BLaER1 treated with 17β-estradiol and CSF1 and Interleukin-3, amounts not matched to agents 10 nM and 100 nM (cell line): ENCODE data around the gene SARDH.
"Not testable (repeated sequence)": the region's sequence is repeated elsewhere in the genome, so short reads cannot be mapped to it uniquely, and the experiment has no call there.

Experiments used
- H3K27ac ChIP-seq, 11 experiments: shearing (Covaris generic); formaldehyde crosslinking; 2 replicates each; pipeline ENCODE4 v1.8.1; 2022
- H3K27me3 ChIP-seq, 11 experiments: shearing (Covaris generic); formaldehyde crosslinking; 2 replicates each; pipeline ENCODE4 v1.8.1; 2022
- H3K36me3 ChIP-seq, 11 experiments: shearing (Covaris generic); formaldehyde crosslinking; 2 replicates each; pipeline ENCODE4 v1.8.1; 2022
- H3K4me1 ChIP-seq, 10 experiments: shearing (Covaris generic); formaldehyde crosslinking; 2 replicates each; pipeline ENCODE4 v1.8.1; 2022
- H3K4me2 ChIP-seq, 11 experiments: shearing (Covaris generic); formaldehyde crosslinking; 2 replicates each; pipeline ENCODE4 v1.8.1; 2022
- H3K4me3 ChIP-seq, 10 experiments: shearing (Covaris generic); formaldehyde crosslinking; 2 replicates each; pipeline ENCODE4 v1.8.1; 2022
- H3K9ac ChIP-seq, 11 experiments: shearing (Covaris generic); formaldehyde crosslinking; 2 replicates each; pipeline ENCODE4 v1.8.1; 2022
- H3K9me3 ChIP-seq, 11 experiments: shearing (Covaris generic); formaldehyde crosslinking; replicated peaks in 1 of 11; 2 replicates each; pipeline ENCODE4 v1.8.1; 2022
- H4K20me1 ChIP-seq, 11 experiments: shearing (Covaris generic); formaldehyde crosslinking; 2 replicates each; pipeline ENCODE4 v1.8.1; 2022
- Cebpa-rat ChIP-seq, 11 experiments: shearing (Covaris generic); IDR thresholded peaks; 2 replicates each; pipeline ENCODE4 v1.8.1; 2022

The SARDH gene

DNA sequence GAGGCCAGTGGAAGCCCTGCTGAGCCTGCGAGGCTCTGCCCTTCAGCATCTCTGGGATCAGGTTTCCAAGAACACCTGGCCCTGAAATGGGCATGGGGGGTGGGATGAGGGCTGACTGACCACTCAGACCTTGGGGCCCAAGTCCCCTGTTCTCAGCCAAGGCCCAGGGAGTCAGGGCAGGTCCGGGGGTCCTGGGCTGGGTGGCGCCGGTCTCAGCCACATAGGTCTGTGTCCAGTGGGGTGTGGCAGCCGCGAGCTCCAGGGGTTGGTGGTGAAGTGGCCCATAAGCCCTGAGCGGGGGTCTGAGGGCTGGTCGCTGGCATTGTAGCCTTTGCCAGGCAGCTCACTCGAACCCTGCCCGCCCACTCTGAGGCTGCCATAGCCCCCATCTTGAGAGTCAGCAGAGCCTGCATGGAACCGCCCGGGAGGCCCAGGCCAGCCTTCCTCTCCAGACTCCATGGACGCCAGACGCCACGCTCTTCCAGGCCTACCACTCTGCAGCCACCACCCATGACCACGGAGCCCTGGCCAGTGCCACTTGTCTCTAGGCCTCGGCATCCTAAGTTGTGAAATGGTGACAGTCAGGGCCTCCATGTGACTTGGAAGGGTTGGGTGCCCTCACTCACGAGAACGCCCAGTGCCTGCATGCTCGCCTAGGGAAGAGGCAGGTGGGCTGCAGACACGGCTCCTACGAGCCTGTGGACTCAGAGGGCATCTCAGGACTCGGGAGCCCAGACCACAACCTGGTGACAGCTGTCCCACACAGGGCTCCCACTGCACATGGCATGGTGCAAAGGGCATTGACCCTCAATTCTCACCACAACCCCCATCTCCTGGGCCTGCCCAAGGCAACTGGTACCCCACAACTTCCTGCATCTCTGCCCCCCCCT, 108.7 kb downstream of the SARDH start:
- no peak overlapping the region for H3K4me2 ChIP-seq
- H3K4me3 ChIP-seq = no peak overlapping the region
- no peak for TF ChIP-seq Cebpa-rat (IDR thresholded peaks at IDR 0.05)
- peaks cover 27 to 34% (median 30%) of the 10 kb centered on the region in 11 experiments for H3K9me3 ChIP-seq
- H3K4me1 ChIP-seq = peaks cover 8 to 22% (median 19%) of the 10 kb centered on the region in 10 experiments
- no peak overlapping the region for H3K9ac ChIP-seq
- H3K36me3 ChIP-seq = no peaks in the 10 kb centered on the region
- H4K20me1 ChIP-seq = peaks cover 0 to 2% (median 0%) of the 10 kb centered on the region in 11 experiments; a peak in 2 of 22 replicates
- H3K27me3 ChIP-seq = peaks cover 0 to 9% (median 0%) of the 10 kb centered on the region in 11 experiments; a peak in 3 of 22 replicates
- H3K27ac ChIP-seq = no peak overlapping the region

DNA sequence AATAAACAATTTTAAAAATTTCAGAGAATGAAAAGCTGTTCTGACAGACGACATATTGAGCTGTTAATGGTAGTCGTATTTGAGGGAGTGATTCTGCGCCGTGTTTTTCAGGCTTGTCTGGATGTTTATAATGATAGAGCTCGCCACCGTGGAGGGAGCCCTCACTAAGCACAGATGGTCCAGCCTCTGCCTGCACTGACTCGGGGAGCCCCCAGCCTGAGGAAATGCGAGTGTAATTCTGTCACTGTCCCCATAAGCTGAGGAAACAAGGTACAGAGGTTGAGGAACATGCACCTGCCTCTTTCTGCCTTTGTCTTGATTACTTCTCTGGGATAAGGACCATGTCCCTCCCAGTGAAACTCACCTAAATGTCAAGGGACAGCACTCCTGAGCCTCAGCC, 109.4 kb downstream of the SARDH start:
- peaks cover 0 to 2% (median 0%) of the 10 kb centered on the region in 11 experiments; a peak in 2 of 22 replicates for H3K27me3 ChIP-seq
- H4K20me1 ChIP-seq = no peaks in the 10 kb centered on the region
- no peak for TF ChIP-seq Cebpa-rat (IDR thresholded peaks at IDR 0.05)
- H3K4me2 ChIP-seq = no peak overlapping the region
- H3K36me3 ChIP-seq = no peaks in the 10 kb centered on the region
- H3K4me3 ChIP-seq = no peak overlapping the region
- peaks cover 2 to 15% (median 12%) of the 10 kb centered on the region in 10 experiments; a peak in 19 of 20 replicates for H3K4me1 ChIP-seq
- H3K9me3 ChIP-seq = peaks cover 29 to 39% (median 33%) of the 10 kb centered on the region in 11 experiments
- H3K9ac ChIP-seq = no peak overlapping the region
- H3K27ac ChIP-seq = no peak overlapping the region

DNA sequence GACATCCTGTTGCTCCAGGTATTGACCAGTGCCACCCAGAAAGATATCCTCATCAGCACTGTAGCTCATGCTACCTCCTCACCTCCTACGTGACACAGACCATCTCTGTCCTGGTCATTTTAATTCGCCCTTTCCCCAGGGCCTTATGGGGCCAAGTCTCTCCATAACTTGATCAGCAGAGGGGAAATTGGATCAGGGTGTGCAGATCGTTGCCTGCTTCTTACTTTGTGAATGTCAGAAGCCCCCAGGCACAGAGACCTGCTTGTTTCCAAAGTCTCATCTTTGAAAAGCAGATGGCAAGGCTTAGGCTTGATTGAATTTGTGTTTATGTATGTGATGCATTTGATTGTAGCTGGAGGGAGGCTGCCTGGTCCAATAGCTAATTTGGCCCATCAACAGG, 110.8 kb downstream of the SARDH start:
- Histone ChIP-seq H3K27me3 (no peaks in the 10 kb centered on the region), H3K9me3 (peaks cover 29 to 41% (median 33%) of the 10 kb centered on the region in 11 experiments), H3K36me3 (no peaks in the 10 kb centered on the region), H3K4me2 (no peak overlapping the region), H3K27ac (no peak overlapping the region), H3K9ac (no peak overlapping the region), H3K4me3 (no peak overlapping the region), H4K20me1 (no peaks in the 10 kb centered on the region), H3K4me1 (peaks cover 0 to 2% (median 0%) of the 10 kb centered on the region in 10 experiments; a peak in 5 of 20 replicates)
- TF ChIP-seq Cebpa-rat (IDR thresholded peaks at IDR 0.05) = no peak

GRCh38 chr9:133626008-133626407, 112.1 kb downstream of the SARDH start:
- H3K4me3 ChIP-seq, H3K4me1 ChIP-seq, H3K4me2 ChIP-seq, H3K27me3 ChIP-seq, H3K27ac ChIP-seq, H3K36me3 ChIP-seq, H3K9ac ChIP-seq, H4K20me1 ChIP-seq: not testable (repeated sequence)
- H3K9me3 ChIP-seq = peaks cover 29 to 41% (median 33%) of the 10 kb centered on the region in 11 experiments

DNA sequence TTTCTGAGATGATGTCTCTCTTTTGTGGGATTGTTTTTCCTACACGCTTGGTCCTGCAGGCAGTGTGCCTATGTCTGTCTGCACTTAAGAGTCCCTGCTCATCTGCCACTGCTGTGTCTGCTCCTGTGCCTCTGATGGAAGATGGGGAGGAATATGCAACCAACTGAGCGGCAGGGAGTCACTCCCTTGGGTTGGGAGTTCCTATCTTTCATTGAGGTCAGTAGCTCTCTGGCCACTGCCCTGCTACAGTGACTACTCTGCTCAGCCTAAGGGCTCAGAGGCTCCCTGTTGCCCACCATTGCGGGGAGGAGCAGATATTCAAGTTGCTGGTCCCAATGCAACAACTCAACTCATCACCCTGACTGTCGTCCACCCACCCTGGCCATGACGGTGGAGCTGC, 115.6 kb downstream of the SARDH start:
- Histone ChIP-seq H3K4me2 (no peak overlapping the region), H3K9me3 (peaks cover 29 to 40% (median 33%) of the 10 kb centered on the region in 11 experiments), H3K27ac (no peak overlapping the region), H3K9ac (no peak overlapping the region), H3K36me3 (no peaks in the 10 kb centered on the region), H4K20me1 (peaks cover 0 to 4% (median 0%) of the 10 kb centered on the region in 11 experiments; a peak in 2 of 22 replicates), H3K4me3 (no peak overlapping the region), H3K4me1 (peaks cover 18 to 35% (median 30%) of the 10 kb centered on the region in 10 experiments), H3K27me3 (peaks cover 0 to 27% (median 0%) of the 10 kb centered on the region in 11 experiments; a peak in 6 of 22 replicates)
- TF ChIP-seq Cebpa-rat (IDR thresholded peaks at IDR 0.05) = no peak

DNA sequence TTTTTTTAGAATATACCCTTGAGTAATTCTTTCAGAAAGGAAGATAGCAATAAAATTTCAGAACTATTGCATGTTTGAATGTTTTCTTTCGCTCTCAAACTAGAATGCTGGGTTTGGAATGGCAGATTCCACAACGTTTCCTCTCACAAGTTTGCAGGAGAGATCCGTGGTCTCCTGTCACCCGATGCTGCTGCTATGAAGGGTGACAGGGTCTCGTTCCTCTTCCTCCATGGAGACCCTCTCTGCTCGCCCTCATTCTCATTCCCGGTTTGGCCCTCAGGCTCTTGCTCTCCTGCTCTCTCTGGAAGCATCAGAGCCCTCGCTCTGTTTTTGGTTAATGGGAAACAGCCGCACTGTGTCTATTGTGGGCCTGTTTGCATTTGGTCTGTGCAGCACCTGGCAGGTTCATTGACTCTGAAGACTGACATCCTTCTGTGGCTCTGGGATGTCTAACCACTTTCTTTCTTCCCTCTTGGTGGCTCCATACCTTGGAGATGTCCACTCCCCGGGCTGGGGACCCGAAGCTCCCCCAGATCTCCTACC, 116.4 kb downstream of the SARDH start:
- Histone ChIP-seq H3K9me3 (peaks cover 23 to 32% (median 26%) of the 10 kb centered on the region in 11 experiments), H3K27ac (no peak overlapping the region), H4K20me1 (peaks cover 0 to 11% (median 0%) of the 10 kb centered on the region in 11 experiments; a peak in 4 of 22 replicates), H3K27me3 (peaks cover 0 to 29% (median 0%) of the 10 kb centered on the region in 11 experiments; a peak in 6 of 22 replicates), H3K4me3 (no peak overlapping the region), H3K9ac (no peak overlapping the region), H3K4me2 (no peak overlapping the region), H3K4me1 (peaks cover 18 to 41% (median 32%) of the 10 kb centered on the region in 10 experiments), H3K36me3 (no peaks in the 10 kb centered on the region)
- no peak for TF ChIP-seq Cebpa-rat (IDR thresholded peaks at IDR 0.05)

- TF ChIP-seq Cebpa-rat (IDR thresholded peaks at IDR 0.05) = no peak
- no peak overlapping the region for H3K9ac ChIP-seq
- peaks cover 18 to 41% (median 32%) of the 10 kb centered on the region in 10 experiments for H3K4me1 ChIP-seq
- no peak overlapping the region for H3K4me3 ChIP-seq
- H3K27ac ChIP-seq = no peak overlapping the region
- H3K9me3 ChIP-seq = peaks cover 3 to 12% (median 6%) of the 10 kb centered on the region in 11 experiments; a peak in 19 of 22 replicates
- no peaks in the 10 kb centered on the region for H3K36me3 ChIP-seq
- H3K27me3 ChIP-seq = peaks cover 0 to 29% (median 0%) of the 10 kb centered on the region in 11 experiments; a peak in 6 of 22 replicates
- peaks cover 0 to 29% (median 0%) of the 10 kb centered on the region in 11 experiments; a peak in 6 of 22 replicates for H4K20me1 ChIP-seq
- peak overlapping the region; percentile 21 to 70 (median 63) for H3K4me2 ChIP-seq
These were observed 118.4 kb downstream of the SARDH start for GRCh38 chr9:133619791-133620190.

DNA sequence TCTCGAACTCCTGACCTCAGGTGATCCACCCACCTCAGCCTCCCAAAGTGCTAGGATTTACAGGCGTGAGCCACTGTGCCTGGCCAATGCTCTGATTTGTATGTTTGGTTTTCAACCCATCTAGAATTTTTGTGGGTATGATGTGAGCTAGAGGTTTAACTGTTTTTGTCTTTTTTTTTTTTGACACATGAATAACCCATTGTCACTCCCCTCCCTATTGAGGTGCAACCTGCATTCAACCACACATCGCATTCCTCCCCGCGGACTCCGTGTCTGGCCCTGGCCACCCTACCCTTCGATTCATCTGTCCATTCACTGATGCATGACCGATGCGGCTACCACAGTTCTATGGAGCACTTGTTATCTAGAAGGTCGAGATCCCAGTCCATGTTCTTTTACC, 119.4 kb downstream of the SARDH start:
- TF ChIP-seq Cebpa-rat (IDR thresholded peaks at IDR 0.05) = no peak
- peaks cover 18 to 41% (median 32%) of the 10 kb centered on the region in 10 experiments for H3K4me1 ChIP-seq
- H4K20me1 ChIP-seq = peaks cover 0 to 33% (median 0%) of the 10 kb centered on the region in 11 experiments; a peak in 6 of 22 replicates
- H3K9me3 ChIP-seq = peaks cover 0 to 2% (median 0%) of the 10 kb centered on the region in 11 experiments; a peak in 1 of 22 replicates
- no peak overlapping the region for H3K27ac ChIP-seq
- no peaks in the 10 kb centered on the region for H3K36me3 ChIP-seq
- peaks cover 0 to 32% (median 4%) of the 10 kb centered on the region in 11 experiments; a peak in 7 of 22 replicates for H3K27me3 ChIP-seq
- H3K9ac ChIP-seq = no peak overlapping the region
- no peak overlapping the region for H3K4me3 ChIP-seq
- H3K4me2 ChIP-seq = peak overlapping the region in 5 of 11 experiments; percentile 22 to 70 (median 66); a peak in 3 of 22 replicates
